ENCODE results near the gene ANO3.
"Not testable (repeated sequence)": the region's sequence is repeated elsewhere in the genome, so short reads cannot be mapped to it uniquely, and the experiment has no call there.

Gene ANO3

DNA sequence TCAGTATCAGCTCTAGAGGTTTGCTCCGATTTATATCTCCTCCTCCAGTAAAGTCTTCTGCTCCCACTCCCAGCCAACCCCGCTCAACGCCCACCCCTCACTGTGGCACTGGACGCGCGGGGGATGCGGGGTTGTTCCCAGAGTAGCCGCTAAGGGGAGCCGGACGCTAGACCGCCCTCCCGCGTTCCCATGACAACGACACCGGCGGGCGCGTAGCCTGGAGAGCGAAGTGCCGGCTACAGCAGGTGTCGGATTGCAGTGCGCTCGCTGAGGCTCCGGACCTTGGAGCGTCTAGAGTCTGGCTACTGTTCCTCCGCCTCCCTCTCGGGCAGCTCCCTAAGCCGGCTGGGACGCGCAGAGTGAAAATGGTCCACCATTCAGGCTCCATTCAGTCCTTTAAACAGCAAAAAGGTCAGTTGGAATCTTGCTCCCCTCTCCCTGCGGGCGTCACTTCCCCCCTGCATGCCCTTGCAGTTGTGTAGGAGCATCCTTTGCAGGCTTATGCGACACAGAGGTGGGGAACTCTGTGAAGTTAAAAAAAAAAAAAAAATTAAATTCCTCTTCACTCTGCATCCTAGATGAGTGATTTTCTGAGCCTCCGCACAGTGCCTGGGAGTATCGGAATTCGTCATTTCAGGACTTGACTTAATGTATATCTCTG is at the start of gene ANO3:
Gene ANO3 (plus strand): TSS at position 220 of the 661 bp plus-strand sequence. CDS start 146 bp downstream, at position 366.
- peak; percentile 59 for DNase-seq (ENCODE audit: low read depth)
- H3K4me3 ChIP-seq (ENCODE audit: low read depth, low read length) = peak within 1 kb of the TSS; percentile 30

DNA sequence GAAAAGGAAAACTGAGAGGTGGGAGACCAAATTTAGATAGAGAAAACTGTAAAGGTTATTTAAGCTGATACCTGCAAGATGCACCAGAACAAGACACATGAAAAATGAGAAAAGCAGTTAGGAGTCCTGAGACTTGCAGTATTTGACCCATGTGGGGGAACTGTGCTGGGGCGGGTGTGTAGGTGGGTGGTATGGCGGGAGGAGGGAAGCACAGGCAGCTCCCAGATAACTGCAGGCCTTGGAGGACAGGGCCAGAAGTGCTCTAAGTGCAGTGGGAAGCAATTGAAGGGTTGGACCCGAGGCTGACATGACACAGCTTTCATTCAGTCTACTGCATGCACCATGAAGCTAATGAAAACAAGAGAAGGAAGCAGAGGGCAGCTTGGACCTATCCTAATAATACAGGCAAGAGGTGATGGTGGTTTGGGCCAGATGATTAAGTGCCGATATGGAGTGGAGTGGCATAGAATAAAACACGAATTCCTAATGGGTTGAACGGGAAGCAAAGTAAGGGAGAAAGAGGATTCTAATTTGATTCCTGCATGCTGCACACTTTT is 48.0 kb upstream of the ANO3 start:
- no peak for DNase-seq (ENCODE audit: low read depth)
- peak overlapping the region; percentile 50 for H3K4me3 ChIP-seq (ENCODE audit: low read depth, low read length)

- DNase-seq (ENCODE audit: low read depth) = no peak
- no peak overlapping the region for H3K4me3 ChIP-seq (ENCODE audit: low read depth, low read length)
These were observed 46.3 kb upstream of the ANO3 start for GRCh38 chr11:26285608-26286007.

- no peak overlapping the region for H3K4me3 ChIP-seq (ENCODE audit: low read depth, low read length)
- no peak for DNase-seq (ENCODE audit: low read depth)
These were observed 45.4 kb upstream of the ANO3 start for GRCh38 chr11:26286472-26287066.

GRCh38 chr11:26287067-26287518 is 44.8 kb upstream of the ANO3 start:
- no peak for DNase-seq (ENCODE audit: low read depth)
- H3K4me3 ChIP-seq (ENCODE audit: low read depth, low read length) = no peak overlapping the region

DNA sequence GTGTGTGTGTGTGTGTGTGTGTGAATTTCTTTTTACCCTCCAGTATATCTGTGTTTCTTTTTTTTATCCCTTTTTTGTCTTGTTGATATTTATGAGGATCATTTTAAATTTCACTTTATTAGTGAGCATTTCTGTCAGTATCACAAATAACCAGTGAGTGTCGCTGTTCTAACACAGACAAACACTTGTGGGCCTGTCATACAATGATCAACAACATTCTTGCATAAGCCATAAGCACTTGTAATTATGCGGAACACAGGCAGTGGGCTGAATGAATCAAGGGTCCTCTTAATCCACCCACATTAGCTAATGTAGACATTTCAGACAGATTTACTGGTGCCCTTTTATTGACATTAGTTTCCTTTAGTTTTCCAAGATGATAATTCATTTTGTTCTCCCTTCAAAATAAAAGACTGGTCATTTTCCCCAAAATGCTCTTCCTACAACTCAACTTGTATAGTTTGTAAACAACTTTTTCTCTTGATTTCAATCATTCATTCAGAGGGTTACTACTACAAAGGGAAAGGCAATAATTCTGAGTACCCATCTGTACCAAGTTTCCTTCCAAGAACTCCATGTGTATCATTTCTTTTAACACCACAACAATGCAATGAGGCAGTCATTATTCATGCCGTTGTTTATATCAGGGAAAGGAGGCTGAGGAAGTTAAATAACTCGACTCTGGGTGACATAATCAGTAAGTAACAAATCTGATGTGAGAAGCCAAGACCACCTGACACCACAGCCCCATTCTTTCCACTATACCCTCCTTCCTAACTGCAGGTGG is 34.5 kb upstream of the ANO3 start:
- H3K4me3 ChIP-seq (ENCODE audit: low read depth, low read length) = no peak overlapping the region
- DNase-seq (ENCODE audit: low read depth) = peak; percentile 55

DNA sequence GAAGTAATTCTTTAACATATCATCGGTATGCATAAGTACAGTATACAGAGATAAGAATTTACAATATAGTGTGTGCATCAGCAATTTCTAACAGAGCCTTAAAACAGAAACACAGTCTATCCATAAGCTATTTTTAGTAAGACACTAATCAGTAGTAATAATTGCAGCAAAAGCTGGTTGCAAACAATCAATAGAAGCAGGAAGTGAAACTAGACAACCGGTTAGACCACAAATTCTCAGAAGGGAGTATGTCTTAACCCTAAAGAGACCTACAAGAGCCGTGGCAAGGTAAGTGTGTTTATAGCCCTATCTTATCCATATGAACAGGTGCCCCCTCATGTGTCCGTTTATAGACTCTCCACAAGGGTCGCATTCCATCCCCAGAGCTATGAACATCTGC is 15.6 kb upstream of the ANO3 start:
- not testable (repeated sequence) for DNase-seq (ENCODE audit: low read depth); H3K4me3 ChIP-seq (ENCODE audit: low read depth, low read length)

DNA sequence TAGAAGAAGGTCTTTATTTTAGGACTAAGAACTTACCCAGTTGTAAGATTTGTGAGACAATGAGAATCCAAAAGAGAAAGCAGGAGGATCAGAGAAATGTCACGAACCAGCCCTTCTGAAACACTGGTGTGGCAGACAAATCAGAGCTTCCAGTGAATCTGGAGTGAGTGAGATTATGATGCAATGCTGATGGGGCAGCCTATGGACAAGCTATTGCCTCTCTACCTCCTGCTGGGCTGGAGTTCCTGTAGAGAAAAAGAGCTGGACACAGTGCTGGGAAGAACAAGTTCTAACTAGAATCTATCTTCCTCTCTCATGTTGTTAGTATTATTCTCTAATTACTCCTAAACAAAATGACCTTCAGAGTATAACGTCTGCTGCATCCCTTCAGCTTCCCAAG is 12.0 kb upstream of the ANO3 start:
- H3K4me3 ChIP-seq (ENCODE audit: low read depth, low read length) = no peak overlapping the region
- DNase-seq (ENCODE audit: low read depth) = no peak

DNA sequence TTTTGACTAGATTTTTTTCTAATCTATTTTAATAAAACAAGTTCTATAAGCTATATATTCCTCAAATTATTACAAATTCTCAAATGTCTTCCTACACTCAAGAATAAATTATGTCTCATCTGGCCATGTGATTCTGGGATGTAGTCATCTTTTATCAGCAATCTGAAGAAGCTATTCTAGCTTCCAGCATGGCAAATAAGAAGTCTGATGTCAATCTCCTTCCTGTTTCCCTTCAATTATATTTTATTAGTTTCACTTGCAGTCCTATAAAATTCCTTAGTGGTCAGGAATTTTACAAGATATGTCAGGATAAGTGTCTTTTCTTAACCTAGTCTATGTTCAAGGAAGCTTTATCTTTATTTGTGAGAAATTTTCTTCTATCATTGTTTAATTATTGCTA is 10.4 kb upstream of the ANO3 start:
- no peak for DNase-seq (ENCODE audit: low read depth)
- no peak overlapping the region for H3K4me3 ChIP-seq (ENCODE audit: low read depth, low read length)

GRCh38 chr11:26322335-26323067 is 9.4 kb upstream of the ANO3 start:
- no peak overlapping the region for H3K4me3 ChIP-seq (ENCODE audit: low read depth, low read length)
- no peak for DNase-seq (ENCODE audit: low read depth)

GRCh38 chr11:26323837-26324236 is 8.1 kb upstream of the ANO3 start:
- no peak for DNase-seq (ENCODE audit: low read depth)

GRCh38 chr11:26324270-26324669 is 7.7 kb upstream of the ANO3 start:
- no peak overlapping the region for H3K4me3 ChIP-seq (ENCODE audit: low read depth, low read length)
- DNase-seq (ENCODE audit: low read depth) = no peak

More at GRCh38 chr11:26323837-26324236, 8.1 kb upstream of the ANO3 start:
- no peak overlapping the region for H3K4me3 ChIP-seq (ENCODE audit: low read depth, low read length)

DNA sequence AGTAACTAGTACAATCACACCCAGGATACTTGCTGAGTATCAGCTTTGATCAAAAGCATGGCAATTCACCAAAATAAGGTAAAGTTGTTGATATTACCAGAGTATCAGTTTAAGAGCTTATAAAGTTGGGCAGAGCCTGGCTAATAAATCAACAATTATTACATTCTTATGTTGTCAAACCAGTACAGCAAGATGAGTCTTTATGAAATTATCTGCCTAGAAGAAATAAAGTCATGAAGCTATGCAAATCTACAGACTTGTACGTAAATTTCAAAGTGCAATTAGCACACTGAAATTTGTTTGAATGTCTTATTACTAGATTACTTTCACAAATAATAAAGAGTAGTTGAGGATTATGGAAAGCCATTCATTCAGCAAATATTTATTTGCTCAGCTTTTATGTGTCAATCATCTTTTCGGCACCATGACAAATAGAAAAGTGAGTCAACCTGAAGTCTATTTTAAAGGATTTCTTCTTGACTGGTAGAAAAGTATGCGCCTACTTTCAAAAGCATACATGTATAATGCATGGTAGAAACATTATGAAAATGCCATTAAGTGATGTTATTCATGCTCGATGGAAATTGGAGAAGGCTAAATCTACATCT is 5.0 kb upstream of the ANO3 start:
- no peak for DNase-seq (ENCODE audit: low read depth)
- H3K4me3 ChIP-seq (ENCODE audit: low read depth, low read length) = no peak overlapping the region

DNA sequence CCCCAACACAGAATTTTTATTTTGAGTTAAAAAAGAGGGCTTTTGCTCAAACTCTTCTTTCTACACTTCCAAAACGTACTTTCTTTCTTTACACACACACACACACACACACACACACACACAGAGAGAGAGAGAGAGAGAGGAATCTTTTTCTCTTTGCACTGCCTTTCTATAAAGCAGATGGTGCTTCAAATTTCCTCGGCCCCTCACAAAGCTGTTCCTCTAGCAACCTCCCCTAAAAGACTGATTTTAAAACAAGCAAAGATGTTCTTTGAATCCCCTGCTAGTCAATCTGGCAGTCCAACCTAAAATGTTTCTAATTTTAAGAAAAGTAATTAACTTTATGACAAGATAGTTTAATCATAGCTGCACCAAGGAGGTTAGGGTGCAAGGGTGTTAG is 2.7 kb upstream of the ANO3 start:
- no peak for DNase-seq (ENCODE audit: low read depth)
- no peak overlapping the region for H3K4me3 ChIP-seq (ENCODE audit: low read depth, low read length)

DNA sequence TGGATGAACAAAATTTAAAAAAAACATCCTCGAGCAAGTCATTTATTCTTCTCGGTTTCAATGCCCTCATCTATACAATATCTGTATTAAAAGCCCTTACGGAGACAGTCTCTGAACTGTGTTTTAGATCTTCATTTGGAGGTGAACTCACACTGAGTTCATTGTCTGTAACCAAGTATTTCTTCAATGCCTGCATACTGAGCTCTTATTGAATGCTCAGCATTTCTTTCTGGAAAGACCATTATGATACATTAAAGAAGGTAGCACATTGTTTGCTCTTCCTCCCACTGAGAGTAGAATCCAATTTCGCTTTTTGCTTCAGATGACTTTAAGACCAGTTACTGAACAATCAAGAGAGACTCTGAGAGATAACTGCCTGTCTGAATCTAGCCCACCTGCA is 1.7 kb upstream of the ANO3 start:
- no peak for DNase-seq (ENCODE audit: low read depth)
- H3K4me3 ChIP-seq (ENCODE audit: low read depth, low read length) = no peak overlapping the region

GRCh38 chr11:26332572-26332915 is 614 bp downstream of the ANO3 start:
- DNase-seq (ENCODE audit: low read depth) = no peak
- H3K4me3 ChIP-seq (ENCODE audit: low read depth, low read length) = peak overlapping the region; percentile 30

DNA sequence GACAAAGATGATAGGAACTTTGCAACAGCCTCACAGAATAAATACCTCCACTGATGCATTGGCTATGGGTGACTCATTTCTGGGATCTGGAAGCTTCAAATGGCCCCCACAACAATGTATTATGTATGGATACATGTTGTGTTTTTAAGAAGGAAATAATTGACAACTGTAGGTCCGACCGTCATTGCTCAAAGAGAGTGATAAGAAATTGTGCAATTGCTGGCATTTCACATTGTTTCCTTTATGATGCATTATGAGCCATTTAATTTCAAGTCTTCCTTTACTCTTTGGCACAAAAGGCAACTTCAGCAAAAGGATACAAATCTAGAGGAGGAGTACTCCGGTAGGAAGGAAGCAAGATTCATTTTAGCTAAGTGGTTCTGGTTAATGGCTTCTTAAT is 2.0 kb downstream of the ANO3 start:
- no peak overlapping the region for H3K4me3 ChIP-seq (ENCODE audit: low read depth, low read length)
- peak; percentile 47 for DNase-seq (ENCODE audit: low read depth)

GRCh38 chr11:26335903-26336302 is 4.0 kb downstream of the ANO3 start:
- no peak for DNase-seq (ENCODE audit: low read depth)
- no peak overlapping the region for H3K4me3 ChIP-seq (ENCODE audit: low read depth, low read length)

GRCh38 chr11:26344647-26345046 is 12.7 kb downstream of the ANO3 start:
- DNase-seq (ENCODE audit: low read depth) = no peak
- H3K4me3 ChIP-seq (ENCODE audit: low read depth, low read length) = no peak overlapping the region

Data from skeletal muscle cell (primary cell).